Right cardiac atrium (tissue), 5 donors: ENCODE results near the gene LAMP5. TPM values are rescaled to one million over a fixed set of nuclear protein-coding genes. Genes with fewer than 3 reads are reported as not detected.
A peak's percentile ranks its signal among the peaks of the same experiment; 100 is the strongest.

Source experiments
- ATAC-seq, 2 donors: fragments of 200-7000 bp; cut with Tn5 transposase; one replicate each; pipeline versions ENCODE4 v1.8.0 to v1.9.1; 2020; ENCODE audit warnings: moderate library complexity in 2 of 2, mild to moderate bottlenecking in 1 of 2
- DNase-seq, 3 donors: peaks; one replicate each; pipeline ENCODE4 v3.0.0-alpha.2; 2020
- H3K27ac ChIP-seq: one replicate; pipeline ENCODE4 v1.5.1; 2013; ENCODE audit warnings: mild to moderate bottlenecking, low read length, control low read depth, moderate library complexity
- H3K27me3 ChIP-seq: one replicate; pipeline ENCODE4 v1.6.1; 2013; ENCODE audit not compliant: control insufficient read depth, insufficient read depth
- H3K4me1 ChIP-seq: one replicate; pipeline ENCODE4 v1.6.1; 2013; ENCODE audit warnings: low read length; ENCODE audit not compliant: control insufficient read depth, insufficient read depth
- H3K4me3 ChIP-seq: one replicate; pipeline ENCODE4 v1.5.1; 2013; ENCODE audit warnings: low read length, control low read depth
- H3K9me3 ChIP-seq: one replicate; pipeline ENCODE4 v1.6.1; 2013; ENCODE audit warnings: low read length; ENCODE audit not compliant: control insufficient read depth
- WGBS: extraction: QIAGEN DNeasy Blood & Tissue Kit; methylation state at CpG from one replicate; pipeline ENCODE4 v1.1.7; 2013; 5-methylcytosine and 5-hydroxymethylcytosine counted together
- intact Hi-C, 4 donors: fragments of 100-400 bp; cut with DNase I; formaldehyde crosslinking; loops; one replicate each; pipeline versions ENCODE4 v1.11.0 to v1.14.0; 2022 to 2023
- polyA plus RNA-seq: library from polyadenylated mRNA; stranded (reverse); fragments of 200-250 nt; gene quantifications from one replicate; pipeline ENCODE4 v1.2.3, GENCODE V29; 2013
- total RNA-seq, 4 donors: library from RNA; stranded (reverse); fragmentation: NEBNext Ultra II Directional; extraction: Animal tissue kit (Norgen Biotek cat#: 25700); gene quantifications; one replicate each; pipeline ENCODE4 v1.2.1, GENCODE V29; 2021
- donor health status: healthy with polysubstance abuse.
- donor health status: DM: no; HTN: yes; CAD: no.
- donor health status: DM: no; HTN: no; CAD: no.
- donor health status: DM: no; HTN: yes; CAD: no; lungs with severe emphysema.
- donor health status: DM: yes; HTN: yes; CAD: no.

Gene LAMP5
- total and polyA plus RNA-seq, 5 donors, result 0.07 TPM; not detected in 4

GRCh38 chr20:9487231-9487630 lies 27.2 kb upstream of the LAMP5 start:
- no peaks in the 10 kb centered on the region for H3K9me3 ChIP-seq
- ATAC-seq (no peak), DNase-seq (no peak)
- intact Hi-C loops, result no loop called here
- no peaks in the 10 kb centered on the region for H3K27me3 ChIP-seq
- H3K4me1 ChIP-seq, result no peaks in the 10 kb centered on the region
- H3K4me3 ChIP-seq, result no peak overlapping the region
- no peak overlapping the region for H3K27ac ChIP-seq
- 79% methylated on average over 4 of the region's 4 CpGs for WGBS

GRCh38 chr20:9488063-9488462 lies 26.3 kb upstream of the LAMP5 start:
- Histone ChIP-seq H3K27ac (no peak overlapping the region), H3K9me3 (no peaks in the 10 kb centered on the region), H3K27me3 (no peaks in the 10 kb centered on the region), H3K4me1 (no peaks in the 10 kb centered on the region), H3K4me3 (no peak overlapping the region)
- no peak for DNase-seq
- intact Hi-C loops, result no loop called here
- WGBS, result 45% methylated on average over 2 of the region's 2 CpGs
- no peak for ATAC-seq

- H3K27me3 ChIP-seq, result no peaks in the 10 kb centered on the region
- 80% methylated on average over 3 of the region's 3 CpGs for WGBS
- H3K9me3 ChIP-seq, result no peaks in the 10 kb centered on the region
- H3K4me3 ChIP-seq, result no peak overlapping the region
- ATAC-seq (no peak), DNase-seq (no peak)
- H3K4me1 ChIP-seq, result no peaks in the 10 kb centered on the region
- intact Hi-C loops, result no loop called here
- no peak overlapping the region for H3K27ac ChIP-seq
These were observed 24.2 kb upstream of the LAMP5 start for GRCh38 chr20:9490161-9490560.

GRCh38 chr20:9490631-9491030 lies 23.8 kb upstream of the LAMP5 start:
- intact Hi-C loops, result no loop called here
- H3K27me3 ChIP-seq, result no peaks in the 10 kb centered on the region
- no peak overlapping the region for H3K27ac ChIP-seq
- no peak for DNase-seq
- H3K4me1 ChIP-seq, result no peaks in the 10 kb centered on the region
- WGBS, result 92% methylated on average over 3 of the region's 3 CpGs
- H3K9me3 ChIP-seq, result no peaks in the 10 kb centered on the region
- no peak overlapping the region for H3K4me3 ChIP-seq
- no peak for ATAC-seq

DNA sequence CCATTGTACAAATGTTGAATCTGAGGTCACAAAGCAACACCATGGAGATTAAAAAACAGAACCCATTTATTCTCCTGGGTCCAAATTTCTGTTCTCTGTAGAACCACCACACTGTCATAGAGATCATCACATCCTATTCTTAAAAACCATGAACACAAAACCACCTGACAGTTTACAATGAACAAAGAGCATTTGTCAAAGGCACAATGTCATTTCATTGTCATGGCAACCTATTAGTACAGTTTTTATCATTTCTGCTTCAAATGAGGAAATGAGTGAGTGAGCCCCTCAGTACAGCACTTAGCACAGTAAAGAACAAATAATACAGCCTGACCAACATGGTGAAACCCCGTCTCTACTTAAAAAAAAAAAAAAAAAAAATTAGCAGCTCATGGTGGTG lies 23.1 kb upstream of the LAMP5 start:
- ATAC-seq (no peak), DNase-seq (no peak)
- Histone ChIP-seq H3K27me3 (no peaks in the 10 kb centered on the region), H3K27ac (no peak overlapping the region), H3K4me1 (no peaks in the 10 kb centered on the region), H3K4me3 (no peak overlapping the region), H3K9me3 (no peaks in the 10 kb centered on the region)
- WGBS, result 81% methylated on average over 1 of the region's 1 CpG
- intact Hi-C loops, result no loop called here

DNA sequence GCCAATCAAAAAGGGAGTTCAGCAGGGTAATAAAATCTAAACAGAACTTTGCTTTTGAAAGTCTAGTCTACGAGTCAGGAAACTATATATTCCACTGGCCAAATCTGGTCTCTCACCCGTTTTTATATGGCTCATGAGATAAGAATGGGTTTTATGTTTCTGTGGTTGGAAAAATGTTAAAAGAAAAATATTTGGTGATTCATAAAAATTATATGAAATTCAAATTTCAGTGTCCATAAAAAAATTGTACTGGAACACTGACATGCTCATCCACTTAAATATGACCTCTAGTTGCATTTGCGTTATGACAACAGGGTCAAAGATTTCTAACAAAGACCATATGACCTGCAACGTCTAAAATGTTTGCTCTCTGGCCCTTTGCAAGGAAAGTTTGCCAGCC lies 22.3 kb upstream of the LAMP5 start:
- 77% methylated on average over 4 of the region's 4 CpGs for WGBS
- Histone ChIP-seq H3K27ac (no peak overlapping the region), H3K4me3 (no peak overlapping the region), H3K27me3 (no peaks in the 10 kb centered on the region), H3K9me3 (no peaks in the 10 kb centered on the region), H3K4me1 (no peaks in the 10 kb centered on the region)
- intact Hi-C loops, result no loop called here
- ATAC-seq (no peak), DNase-seq (no peak)

DNA sequence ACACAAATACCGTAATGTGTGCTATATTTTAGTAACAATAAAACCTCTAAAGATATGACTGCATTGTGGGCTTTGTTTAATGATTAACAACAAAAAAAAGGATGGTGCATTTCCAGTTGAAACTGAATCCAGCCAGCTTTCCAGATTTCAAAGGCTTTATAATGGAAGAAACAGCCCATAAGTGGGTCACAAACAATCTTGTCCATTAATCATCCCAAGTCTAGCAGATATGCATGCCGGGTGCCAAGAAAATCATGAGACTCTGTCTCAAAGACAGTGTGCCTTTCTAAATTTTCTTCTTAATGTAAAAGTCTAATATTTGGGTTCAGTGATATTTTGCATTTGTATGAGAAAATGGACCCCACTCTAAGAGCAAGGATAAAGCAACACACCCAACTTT lies 20.6 kb upstream of the LAMP5 start:
- WGBS, result 79% methylated on average over 2 of the region's 2 CpGs
- ATAC-seq (no peak), DNase-seq (no peak)
- H3K4me3 ChIP-seq, result no peak overlapping the region
- no peak overlapping the region for H3K27ac ChIP-seq
- H3K4me1 ChIP-seq, result no peaks in the 10 kb centered on the region
- no peaks in the 10 kb centered on the region for H3K27me3 ChIP-seq
- no peaks in the 10 kb centered on the region for H3K9me3 ChIP-seq
- intact Hi-C loops, result no loop called here

GRCh38 chr20:9495701-9496100 lies 18.7 kb upstream of the LAMP5 start:
- DNase-seq, result peak in 1 of 3 donors; percentile 21
- intact Hi-C loops, result no loop called here
- no peak overlapping the region for H3K4me3 ChIP-seq
- no peaks in the 10 kb centered on the region for H3K4me1 ChIP-seq
- no peak for ATAC-seq
- H3K9me3 ChIP-seq, result no peaks in the 10 kb centered on the region
- H3K27me3 ChIP-seq, result no peaks in the 10 kb centered on the region
- no peak overlapping the region for H3K27ac ChIP-seq
- 69% methylated on average over 2 of the region's 2 CpGs for WGBS

- H3K9me3 ChIP-seq, result no peaks in the 10 kb centered on the region
- DNase-seq, result no peak
- no peak for ATAC-seq
- 95% methylated on average over 3 of the region's 3 CpGs for WGBS
- no peaks in the 10 kb centered on the region for H3K27me3 ChIP-seq
- intact Hi-C loops, result no loop called here
- H3K4me1 ChIP-seq, result no peaks in the 10 kb centered on the region
- no peak overlapping the region for H3K27ac ChIP-seq
- no peak overlapping the region for H3K4me3 ChIP-seq
These were observed 18.2 kb upstream of the LAMP5 start for GRCh38 chr20:9496155-9496554.

GRCh38 chr20:9498322-9498721 lies 16.1 kb upstream of the LAMP5 start:
- Histone ChIP-seq H3K4me1 (no peaks in the 10 kb centered on the region), H3K9me3 (no peaks in the 10 kb centered on the region), H3K27ac (no peak overlapping the region), H3K27me3 (no peaks in the 10 kb centered on the region), H3K4me3 (no peak overlapping the region)
- DNase-seq, result no peak
- no peak for ATAC-seq
- WGBS, result 72% methylated on average over 4 of the region's 4 CpGs
- intact Hi-C loops, result no loop called here

DNA sequence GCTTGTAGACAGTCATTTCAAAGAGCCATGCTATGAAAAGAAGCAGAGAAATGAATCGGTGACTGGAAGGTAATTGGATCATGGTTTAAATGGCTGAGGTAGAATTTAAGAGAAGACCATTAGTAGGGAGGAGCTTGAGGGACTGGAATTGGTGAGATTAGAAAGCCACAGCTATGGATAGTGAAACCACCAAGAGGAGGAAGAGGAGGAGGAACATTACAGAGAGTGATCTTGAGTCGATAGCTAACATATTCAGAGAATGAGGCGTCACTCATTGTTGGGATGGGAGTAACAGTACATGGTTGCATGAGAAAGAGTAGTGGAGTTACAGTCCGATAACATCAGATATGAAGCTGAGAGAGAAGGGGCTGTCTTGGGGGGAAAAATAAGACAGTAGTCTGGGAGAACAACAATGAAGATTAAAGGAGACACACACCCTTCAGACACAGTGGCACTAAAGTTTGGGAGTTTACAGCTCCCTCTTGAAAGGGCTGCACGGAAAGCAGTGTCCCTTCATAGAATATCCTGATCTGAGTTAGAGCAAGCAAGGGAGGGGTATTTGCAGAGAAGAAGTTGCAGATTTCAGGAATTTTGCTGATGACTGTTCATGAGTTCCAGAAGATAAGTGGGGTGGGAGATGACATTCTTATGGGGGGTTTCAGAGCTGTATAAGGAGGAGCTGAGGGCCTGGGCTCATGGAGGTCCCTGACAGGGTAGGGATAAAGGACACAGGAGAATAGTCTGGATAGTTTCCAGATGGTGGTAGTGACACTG lies 15.1 kb upstream of the LAMP5 start:
- intact Hi-C loops, result no loop called here
- Histone ChIP-seq H3K9me3 (no peaks in the 10 kb centered on the region), H3K27ac (no peak overlapping the region), H3K4me1 (no peaks in the 10 kb centered on the region), H3K4me3 (no peak overlapping the region), H3K27me3 (no peaks in the 10 kb centered on the region)
- no peak for ATAC-seq
- no peak for DNase-seq
- WGBS, result 84% methylated on average over 5 of the region's 5 CpGs

DNA sequence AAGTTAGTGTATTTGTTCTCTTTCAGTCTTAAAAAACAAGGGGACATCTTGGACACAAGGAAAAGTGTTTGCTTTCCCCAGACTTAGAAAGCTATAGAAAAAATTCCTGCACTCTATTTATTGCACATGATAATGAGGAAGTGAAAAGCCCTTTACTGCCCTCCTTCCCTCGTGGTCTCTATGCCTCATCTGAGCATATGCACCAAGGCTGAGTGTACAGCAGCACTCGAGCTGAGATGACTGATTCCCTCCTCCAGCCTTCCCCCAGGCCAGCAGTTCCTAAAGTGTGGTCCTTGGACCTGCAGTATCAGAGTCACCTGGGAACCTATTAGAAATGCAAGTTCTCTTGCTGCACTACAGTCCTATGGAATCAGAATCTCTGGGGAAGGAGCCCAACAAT lies 14.3 kb upstream of the LAMP5 start:
- DNase-seq (no peak), ATAC-seq (no peak)
- WGBS, result 35% methylated on average over 2 of the region's 2 CpGs
- H3K27ac ChIP-seq, result no peak overlapping the region
- H3K9me3 ChIP-seq, result no peaks in the 10 kb centered on the region
- no peak overlapping the region for H3K4me3 ChIP-seq
- H3K4me1 ChIP-seq, result no peaks in the 10 kb centered on the region
- H3K27me3 ChIP-seq, result no peaks in the 10 kb centered on the region
- intact Hi-C loops, result no loop called here
